Keratinocyte (primary cell): ENCODE results near the gene ZC3H12C. TPM values are rescaled to one million over a fixed set of nuclear protein-coding genes. Genes with fewer than 3 reads are reported as not detected.

Experiments used
- DNase-seq: peaks from one replicate; pipeline ENCODE4 v3.0.0-alpha.2; 2011; ENCODE audit warnings: low read depth, missing footprints, low spot score
- FAIRE-seq: peaks from 2 replicates; lab custom pipeline; 2011; peaks lifted over from hg19 to GRCh38; lab: Jason Lieb, UNC
- H2AFZ ChIP-seq: 2 replicates; pipeline ENCODE4 v1.6.0; 2012; ENCODE audit warnings: low read length, control low read depth, inconsistent platforms; ENCODE audit not compliant: control insufficient read depth
- H3K27ac ChIP-seq: 2 replicates; pipeline ENCODE4 v1.5.1; 2011; ENCODE audit warnings: low read length; ENCODE audit not compliant: control insufficient read depth, insufficient read depth
- H3K27me3 ChIP-seq: 3 replicates; pipeline ENCODE4 v1.6.0; 2011; ENCODE audit warnings: low read length; ENCODE audit not compliant: control insufficient read depth, insufficient read depth; ENCODE audit errors: extremely low read depth
- H3K36me3 ChIP-seq, 2 experiments: 2 replicates in 1 of 2; 3 replicates in 1 of 2; pipeline ENCODE4 v1.5.1; 2011; ENCODE audit warnings: low read length in 2 of 2, mild to moderate bottlenecking in 1 of 2; ENCODE audit not compliant: control insufficient read depth in 2 of 2, insufficient read depth in 2 of 2; ENCODE audit errors: extremely low read depth in 1 of 2
- H3K4me1 ChIP-seq: 3 replicates; pipeline ENCODE4 v1.5.1; 2011; ENCODE audit warnings: low read length; ENCODE audit not compliant: control insufficient read depth, insufficient read depth; ENCODE audit errors: extremely low read depth
- H3K4me2 ChIP-seq: 3 replicates; pipeline ENCODE4 v1.6.0; 2011; ENCODE audit warnings: low read depth, low read length; ENCODE audit not compliant: control insufficient read depth, insufficient read depth; ENCODE audit errors: extremely low read depth
- H3K4me3 ChIP-seq, 3 experiments: fragments of 200-600 bp in 1 of 3; sonication (generic) in 1 of 3; 2 replicates in 2 of 3; 3 replicates in 1 of 3; pipeline ENCODE4 v1.5.1; 2011 to 2016; ENCODE audit warnings: low read length in 3 of 3, mild to moderate bottlenecking in 3 of 3, control low read depth in 2 of 3, inconsistent platforms in 1 of 3, low read depth in 1 of 3, mixed read lengths in 1 of 3, mixed run types in 1 of 3, moderate library complexity in 1 of 3; ENCODE audit not compliant: control insufficient read depth in 2 of 3, insufficient read depth in 2 of 3; ENCODE audit errors: extremely low read depth in 1 of 3
- H3K79me2 ChIP-seq: 2 replicates; pipeline ENCODE4 v1.6.0; 2012; ENCODE audit warnings: low read length; ENCODE audit not compliant: control insufficient read depth, insufficient read depth
- H3K9ac ChIP-seq: 3 replicates; pipeline ENCODE4 v1.6.0; 2011; ENCODE audit warnings: low read length; ENCODE audit not compliant: control insufficient read depth, insufficient read depth; ENCODE audit errors: extremely low read depth
- H3K9me1 ChIP-seq: 3 replicates; pipeline ENCODE4 v1.6.0; 2011; ENCODE audit warnings: low read length; ENCODE audit not compliant: control insufficient read depth, insufficient read depth; ENCODE audit errors: extremely low read depth
- H3K9me3 ChIP-seq: 2 replicates; pipeline ENCODE4 v1.5.1; 2012; ENCODE audit warnings: low read depth, low read length; ENCODE audit not compliant: control insufficient read depth
- H4K20me1 ChIP-seq: 3 replicates; pipeline ENCODE4 v1.6.0; 2011; ENCODE audit warnings: low read length; ENCODE audit not compliant: control insufficient read depth, insufficient read depth; ENCODE audit errors: extremely low read depth
- CTCF ChIP-seq, 3 experiments: IDR thresholded peaks in 1 of 3; conservative IDR thresholded peaks in 1 of 3; optimal IDR thresholded peaks in 1 of 3; 2 replicates in 2 of 3; 3 replicates in 1 of 3; pipeline versions ENCODE3 to v1.5.1; 2011; ENCODE audit warnings: low read length in 3 of 3, mild to moderate bottlenecking in 3 of 3, moderate library complexity in 2 of 3, control low read depth in 1 of 3, inconsistent platforms in 1 of 3; ENCODE audit not compliant: insufficient read depth in 2 of 3; ENCODE audit errors: extremely low read depth in 1 of 3
- EZH2 ChIP-seq: IDR thresholded peaks from one replicate; pipeline ENCODE4 v1.6.1; 2012; ENCODE audit warnings: inconsistent platforms, mild to moderate bottlenecking, low read length, moderate library complexity
- dilution Hi-C: fragments of 300-500 bp; cut with MboI; formaldehyde crosslinking; loops from one replicate; pipeline ENCODE4 v1.7.0; 2020; ENCODE audit warnings: low sequenced_read_pairs; ENCODE audit not compliant: extremely low pct_ligation_motif_present
- polyA plus RNA-seq, 5 experiments: library from polyadenylated mRNA; depleted of rRNA in 3 of 5; stranded (reverse) in 3 of 5; stranded (forward) in 1 of 5; unstranded in 1 of 5; fragments of >200 nt; gene quantifications; 1 replicate in 1 of 5; 2 replicates in 3 of 5; 3 replicates in 1 of 5; pipeline versions ENCODE4 v1.2.1 to v1.2.3, GENCODE V29; 2011 to 2012; ENCODE audit warnings: missing spikeins in 2 of 5, low read depth in 1 of 5, low replicate concordance in 1 of 5

The ZC3H12C gene
- polyA plus RNA-seq, 1 donor (not counting 4 experiments of a cell fraction or from before 2014, with no cell fraction given) = 13.9 TPM

GRCh38 chr11:110113505-110113904 lies 20.3 kb downstream of the ZC3H12C start:
- Histone ChIP-seq H3K9me3 (no peaks in the 10 kb centered on the region), H3K79me2 (peaks cover 41% of the 10 kb centered on the region), H3K4me1 (no peaks in the 10 kb centered on the region), H3K9ac (no peak overlapping the region), H3K4me3 (no peak overlapping the region), H3K4me2 (no peak overlapping the region), H3K36me3 (peaks cover 0 to 6% of the 10 kb centered on the region in 2 experiments), H4K20me1 (no peaks in the 10 kb centered on the region), H3K27me3 (no peaks in the 10 kb centered on the region), H3K9me1 (no peaks in the 10 kb centered on the region), H3K27ac (no peak overlapping the region), H2AFZ (no peak overlapping the region)
- DNase-seq = no peak
- FAIRE-seq = no peak
- dilution Hi-C loops = no loop called here
- TF ChIP-seq CTCF (optimal IDR thresholded peaks at IDR 0.05 in 1 of 3, IDR thresholded peaks at IDR 0.05 in 1 of 3, conservative IDR thresholded peaks at IDR 0.05 in 1 of 3; ENCODE audit: extremely low read depth in 1 of 3, insufficient read depth in 2 of 3, low read length in 3 of 3) = no peak
- TF ChIP-seq EZH2 = no peak

DNA sequence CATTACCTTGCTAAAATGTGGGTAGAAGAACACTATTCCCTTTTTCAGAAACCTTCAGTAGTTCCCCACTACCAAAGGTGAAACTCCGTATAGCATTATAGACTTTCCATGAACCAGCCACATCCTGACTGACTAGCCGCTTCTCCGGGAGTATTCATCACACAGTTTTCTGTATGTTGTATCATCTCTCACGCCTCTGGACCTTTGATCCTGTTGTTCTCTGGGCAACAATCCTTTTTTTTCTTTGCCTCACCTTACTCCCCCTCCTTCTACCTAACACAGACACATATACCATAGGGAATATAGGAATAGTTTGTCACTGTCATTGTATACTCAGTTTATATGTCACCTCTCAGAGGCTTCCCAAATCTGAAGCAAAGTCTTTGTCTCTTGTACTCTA lies 20.8 kb downstream of the ZC3H12C start:
- Histone ChIP-seq H3K9ac (no peak overlapping the region), H4K20me1 (no peaks in the 10 kb centered on the region)
- dilution Hi-C loops = no loop called here

More for the DNA sequence above, 20.8 kb downstream of the ZC3H12C start:
- H3K9me1 ChIP-seq = no peaks in the 10 kb centered on the region
- H3K4me2 ChIP-seq = no peak overlapping the region
- no peak overlapping the region for H2AFZ ChIP-seq
- no peak overlapping the region for H3K4me3 ChIP-seq
- no peak for DNase-seq
- no peak for TF ChIP-seq EZH2
- TF ChIP-seq CTCF (optimal IDR thresholded peaks at IDR 0.05 in 1 of 3, IDR thresholded peaks at IDR 0.05 in 1 of 3, conservative IDR thresholded peaks at IDR 0.05 in 1 of 3; ENCODE audit: extremely low read depth in 1 of 3, insufficient read depth in 2 of 3, low read length in 3 of 3) = no peak
- FAIRE-seq = no peak
- no peaks in the 10 kb centered on the region for H3K9me3 ChIP-seq
- peaks cover 0 to 6% of the 10 kb centered on the region in 2 experiments for H3K36me3 ChIP-seq
- H3K79me2 ChIP-seq = peaks cover 38% of the 10 kb centered on the region
- no peaks in the 10 kb centered on the region for H3K27me3 ChIP-seq
- no peak overlapping the region for H3K27ac ChIP-seq
- H3K4me1 ChIP-seq = no peaks in the 10 kb centered on the region
